Mesendoderm (in vitro differentiated cells): ENCODE data around the gene CARS2.
"Not testable (repeated sequence)": the region's sequence is repeated elsewhere in the genome, so short reads cannot be mapped to it uniquely, and the experiment has no call there.

Experiments
- DNase-seq: peaks from one replicate; pipeline ENCODE4 v3.0.0; 2013
- H2AK5ac ChIP-seq: 2 replicates; pipeline ENCODE4 v1.6.1; 2013; ENCODE audit warnings: low read length, inconsistent platforms
- H2BK120ac ChIP-seq: 2 replicates; pipeline ENCODE4 v1.6.1; 2013; ENCODE audit warnings: low read depth, mild to moderate bottlenecking, low read length, moderate library complexity, mixed read lengths
- H2BK15ac ChIP-seq: replicated peaks from 2 replicates; pipeline ENCODE4 v1.6.1; 2013; ENCODE audit warnings: low read depth, mild to moderate bottlenecking, moderate library complexity
- H2BK5ac ChIP-seq: 2 replicates; pipeline ENCODE4 v1.6.1; 2013; ENCODE audit warnings: low read length, inconsistent platforms
- H3K18ac ChIP-seq: 2 replicates; pipeline ENCODE4 v1.6.1; 2013; ENCODE audit warnings: mild to moderate bottlenecking, low read length, mixed read lengths
- H3K23ac ChIP-seq: one replicate; pipeline ENCODE4 v1.6.1; 2013; ENCODE audit warnings: low read length
- H3K27ac ChIP-seq: 2 replicates; pipeline ENCODE4 v1.5.1; 2013; ENCODE audit warnings: low read depth, mild to moderate bottlenecking, inconsistent platforms, low read length, moderate library complexity
- H3K27me3 ChIP-seq: 2 replicates; pipeline ENCODE4 v1.6.1; 2013; ENCODE audit warnings: low read length, control low read depth, mild to moderate bottlenecking, inconsistent platforms; ENCODE audit not compliant: insufficient read depth, poor library complexity
- H3K36me3 ChIP-seq: 2 replicates; pipeline ENCODE4 v1.6.1; 2013; ENCODE audit warnings: low read length, inconsistent platforms; ENCODE audit not compliant: control insufficient read depth, insufficient read depth
- H3K4ac ChIP-seq: one replicate; pipeline ENCODE4 v1.6.1; 2013; ENCODE audit warnings: low read depth, mild to moderate bottlenecking, low read length, moderate library complexity
- H3K4me1 ChIP-seq: 2 replicates; pipeline ENCODE4 v1.6.1; 2013; ENCODE audit warnings: low read depth, low read length, inconsistent platforms; ENCODE audit not compliant: control insufficient read depth
- H3K4me2 ChIP-seq: 2 replicates; pipeline ENCODE4 v1.6.1; 2013; ENCODE audit warnings: low read length
- H3K4me3 ChIP-seq: 2 replicates; pipeline ENCODE4 v1.5.1; 2013; ENCODE audit warnings: mild to moderate bottlenecking, low read length
- H3K56ac ChIP-seq: one replicate; pipeline ENCODE4 v1.6.1; 2013; ENCODE audit warnings: low read length
- H3K79me1 ChIP-seq: 2 replicates; pipeline ENCODE4 v1.6.1; 2013; ENCODE audit warnings: low read length, inconsistent platforms
- H3K79me2 ChIP-seq: 2 replicates; pipeline ENCODE4 v1.6.1; 2013; ENCODE audit warnings: mild to moderate bottlenecking, low read length; ENCODE audit not compliant: control insufficient read depth, insufficient read depth
- H3K9ac ChIP-seq: 2 replicates; pipeline ENCODE4 v1.6.1; 2013; ENCODE audit warnings: low read length, inconsistent platforms
- H4K5ac ChIP-seq: one replicate; pipeline ENCODE4 v1.6.1; 2013; ENCODE audit warnings: low read length
- H4K8ac ChIP-seq: one replicate; pipeline ENCODE4 v1.6.1; 2013; ENCODE audit warnings: low read depth, mild to moderate bottlenecking, control low read depth, low read length, moderate library complexity
- WGBS: extraction: QIAGEN DNeasy Blood & Tissue Kit; methylation state at CpG from one replicate; pipeline ENCODE4 v1.1.7; 2013; ENCODE audit warnings: low lambda C conversion rate, missing lambda C conversion rate; ENCODE audit not compliant: insufficient coverage; ENCODE audit errors: extremely low coverage; 5-methylcytosine and 5-hydroxymethylcytosine counted together

CARS2 gene

GRCh38 chr13:110698689-110699088 lies 7.2 kb downstream of the CARS2 start:
- WGBS = no CpG with 5 or more reads among the region's 4 CpGs
- H2BK120ac ChIP-seq = no peak overlapping the region
- peaks cover 6% of the 10 kb centered on the region for H3K36me3 ChIP-seq
- H3K56ac ChIP-seq = no peak overlapping the region
- no peak overlapping the region for H2BK15ac ChIP-seq
- H3K27me3 ChIP-seq = no peaks in the 10 kb centered on the region
- H3K79me2 ChIP-seq = no peaks in the 10 kb centered on the region
- no peak overlapping the region for H2AK5ac ChIP-seq
- H2BK5ac ChIP-seq = no peak overlapping the region
- H3K27ac ChIP-seq = no peak overlapping the region
- DNase-seq = no peak
- H3K9ac ChIP-seq = no peak overlapping the region
- H4K5ac ChIP-seq = no peak overlapping the region
- no peak overlapping the region for H4K8ac ChIP-seq
- H3K4ac ChIP-seq = no peak overlapping the region
- H3K4me3 ChIP-seq = no peak overlapping the region
- H3K18ac ChIP-seq = no peak overlapping the region
- H3K4me1 ChIP-seq = peaks cover 1% of the 10 kb centered on the region
- no peak overlapping the region for H3K23ac ChIP-seq
- H3K79me1 ChIP-seq = peaks cover 6% of the 10 kb centered on the region
- no peak overlapping the region for H3K4me2 ChIP-seq

GRCh38 chr13:110697842-110698241 lies 8.1 kb downstream of the CARS2 start:
- H4K8ac ChIP-seq = no peak overlapping the region
- no peak for DNase-seq
- no peak overlapping the region for H2AK5ac ChIP-seq
- no peak overlapping the region for H2BK15ac ChIP-seq
- no peak overlapping the region for H3K4me3 ChIP-seq
- no peaks in the 10 kb centered on the region for H3K4me1 ChIP-seq
- H3K56ac ChIP-seq = no peak overlapping the region
- peaks cover 6% of the 10 kb centered on the region for H3K36me3 ChIP-seq
- H3K23ac ChIP-seq = no peak overlapping the region
- H3K27me3 ChIP-seq = no peaks in the 10 kb centered on the region
- H2BK120ac ChIP-seq = no peak overlapping the region
- H2BK5ac ChIP-seq = no peak overlapping the region
- WGBS = no CpG with 5 or more reads among the region's 4 CpGs
- no peak overlapping the region for H3K4ac ChIP-seq
- H3K27ac ChIP-seq = no peak overlapping the region
- H3K79me2 ChIP-seq = no peaks in the 10 kb centered on the region
- no peak overlapping the region for H3K18ac ChIP-seq
- H3K9ac ChIP-seq = no peak overlapping the region
- H3K79me1 ChIP-seq = peaks cover 6% of the 10 kb centered on the region
- no peak overlapping the region for H4K5ac ChIP-seq
- H3K4me2 ChIP-seq = no peak overlapping the region

GRCh38 chr13:110696776-110697175 lies 9.1 kb downstream of the CARS2 start:
- DNase-seq = no peak
- Histone ChIP-seq H3K27ac (no peak overlapping the region), H3K18ac (no peak overlapping the region), H3K27me3 (no peaks in the 10 kb centered on the region), H3K36me3 (peaks cover 6% of the 10 kb centered on the region), H3K23ac (no peak overlapping the region), H2BK120ac (no peak overlapping the region), H3K79me1 (peaks cover 2% of the 10 kb centered on the region), H2BK15ac (no peak overlapping the region), H4K5ac (no peak overlapping the region), H4K8ac (no peak overlapping the region), H3K4me2 (no peak overlapping the region), H2AK5ac (no peak overlapping the region), H3K79me2 (no peaks in the 10 kb centered on the region), H2BK5ac (no peak overlapping the region), H3K4me3 (no peak overlapping the region), H3K9ac (no peak overlapping the region), H3K4ac (no peak overlapping the region), H3K4me1 (no peaks in the 10 kb centered on the region), H3K56ac (no peak overlapping the region)
- WGBS = no CpG with 5 or more reads among the region's 10 CpGs

- not testable (repeated sequence) for H3K4me3 ChIP-seq, H3K36me3 ChIP-seq, H2BK120ac ChIP-seq, H2BK15ac ChIP-seq, H3K27me3 ChIP-seq, H3K4me2 ChIP-seq, H2BK5ac ChIP-seq, H3K18ac ChIP-seq, H3K4me1 ChIP-seq, H3K23ac ChIP-seq, H4K5ac ChIP-seq, H3K56ac ChIP-seq, H3K4ac ChIP-seq, H3K79me2 ChIP-seq, DNase-seq, H3K9ac ChIP-seq, H2AK5ac ChIP-seq, H3K27ac ChIP-seq, H3K79me1 ChIP-seq, H4K8ac ChIP-seq
- WGBS = no CpG with 5 or more reads among the region's 7 CpGs
Measured at GRCh38 chr13:110695774-110696173, 10.1 kb downstream of the CARS2 start.

- Histone ChIP-seq H4K8ac (no peak overlapping the region), H2BK120ac (no peak overlapping the region), H3K4me1 (no peaks in the 10 kb centered on the region), H3K79me2 (no peaks in the 10 kb centered on the region), H3K4me2 (no peak overlapping the region), H3K27ac (no peak overlapping the region), H3K4ac (no peak overlapping the region), H3K18ac (no peak overlapping the region), H3K27me3 (no peaks in the 10 kb centered on the region), H3K4me3 (no peak overlapping the region), H3K23ac (no peak overlapping the region), H2AK5ac (no peak overlapping the region), H3K56ac (no peak overlapping the region), H3K79me1 (no peaks in the 10 kb centered on the region), H3K36me3 (no peaks in the 10 kb centered on the region), H2BK15ac (no peak overlapping the region), H3K9ac (no peak overlapping the region), H2BK5ac (no peak overlapping the region), H4K5ac (no peak overlapping the region)
- no peak for DNase-seq
- WGBS = no CpG with 5 or more reads among the region's 8 CpGs
Measured at GRCh38 chr13:110690516-110690915, 15.4 kb downstream of the CARS2 start.

- no peak overlapping the region for H2BK5ac ChIP-seq
- H3K18ac ChIP-seq = no peak overlapping the region
- no peak overlapping the region for H4K5ac ChIP-seq
- no peak overlapping the region for H3K56ac ChIP-seq
- no peaks in the 10 kb centered on the region for H3K79me2 ChIP-seq
- no peaks in the 10 kb centered on the region for H3K4me1 ChIP-seq
- no peaks in the 10 kb centered on the region for H3K79me1 ChIP-seq
- H3K36me3 ChIP-seq = no peaks in the 10 kb centered on the region
- no peak overlapping the region for H3K27ac ChIP-seq
- no peak overlapping the region for H3K4me3 ChIP-seq
- H3K27me3 ChIP-seq = no peaks in the 10 kb centered on the region
- H2BK120ac ChIP-seq = no peak overlapping the region
- no peak overlapping the region for H2AK5ac ChIP-seq
- no peak overlapping the region for H4K8ac ChIP-seq
- no peak overlapping the region for H2BK15ac ChIP-seq
- H3K23ac ChIP-seq = no peak overlapping the region
- H3K9ac ChIP-seq = no peak overlapping the region
- no peak overlapping the region for H3K4ac ChIP-seq
- no peak overlapping the region for H3K4me2 ChIP-seq
- no CpG with 5 or more reads among the region's 12 CpGs for WGBS
- DNase-seq = no peak
Measured at GRCh38 chr13:110689711-110690110, 16.2 kb downstream of the CARS2 start.
